ENCODE results near the gene UCN3. TPM values are rescaled to one million over a fixed set of nuclear protein-coding genes. Genes with fewer than 3 reads are reported as not detected.

The UCN3 gene
- total and polyA plus RNA-seq, 5 experiments from 2014 or later: not detected

- H3K27me3 Mint-ChIP-seq: peaks cover 0 to 3% (median 0%) of the 10 kb centered on the region in 5 donors
- no peak overlapping the region for H3K27ac Mint-ChIP-seq
- no peak overlapping the region for H3K4me3 Mint-ChIP-seq
- peaks cover 5 to 28% (median 15%) of the 10 kb centered on the region in 9 donors for H3K9me3 Mint-ChIP-seq
- ATAC-seq (no peak), DNase-seq (no peak)
- H3K36me3 Mint-ChIP-seq: peaks cover 0 to 23% (median 14%) of the 10 kb centered on the region in 3 donors
- POLR2A ChIA-PET: no interaction called here
- H3K4me1 Mint-ChIP-seq: peaks cover 0 to 3% (median 3%) of the 10 kb centered on the region in 4 donors
These were observed 52.2 kb downstream of the UCN3 start for GRCh38 chr10:5416981-5417380.

- Mint-ChIP-seq H3K36me3 (peaks cover 0 to 23% (median 14%) of the 10 kb centered on the region in 3 donors), H3K27ac (no peak overlapping the region), H3K9me3 (peaks cover 5 to 28% (median 15%) of the 10 kb centered on the region in 9 donors), H3K4me1 (no peaks in the 10 kb centered on the region), H3K27me3 (peaks cover 0 to 3% (median 0%) of the 10 kb centered on the region in 5 donors), H3K4me3 (no peak overlapping the region)
- DNase-seq (no peak), ATAC-seq (no peak)
- POLR2A ChIA-PET: no interaction called here
These were observed 53.8 kb downstream of the UCN3 start for GRCh38 chr10:5418584-5418983.

- H3K27ac Mint-ChIP-seq: no peak overlapping the region
- no peak for ATAC-seq
These were observed 54.8 kb downstream of the UCN3 start for GRCh38 chr10:5419466-5420094.

GRCh38 chr10:5423771-5424170 lies 59.0 kb downstream of the UCN3 start:
- DNase-seq: no peak
- peaks cover 0 to 15% (median 6%) of the 10 kb centered on the region in 3 donors for H3K36me3 Mint-ChIP-seq
- no peak for ATAC-seq
- peaks cover under 1 to 16% (median 11%) of the 10 kb centered on the region in 9 donors for H3K9me3 Mint-ChIP-seq
- POLR2A ChIA-PET: no interaction called here
- H3K4me1 Mint-ChIP-seq: no peaks in the 10 kb centered on the region
- H3K27ac Mint-ChIP-seq: no peak overlapping the region
- H3K4me3 Mint-ChIP-seq: no peak overlapping the region
- peaks cover 0 to 3% (median 0%) of the 10 kb centered on the region in 5 donors for H3K27me3 Mint-ChIP-seq

More at GRCh38 chr10:5419466-5420094, 54.8 kb downstream of the UCN3 start:
- DNase-seq: no peak
- Mint-ChIP-seq H3K36me3 (peaks cover 0 to 23% (median 14%) of the 10 kb centered on the region in 3 donors), H3K4me1 (no peaks in the 10 kb centered on the region), H3K27me3 (peaks cover 0 to 3% (median 0%) of the 10 kb centered on the region in 5 donors), H3K4me3 (no peak overlapping the region), H3K9me3 (peaks cover 5 to 28% (median 15%) of the 10 kb centered on the region in 9 donors)
- POLR2A ChIA-PET: no interaction called here

Other genes with a start within 250 kb of the UCN3 start
- 1 to 10 TPM; 1.1 to 1.3 TPM for gene AKR1C8, start 179.8 kb upstream of the UCN3 start, total RNA-seq
- not detected for gene AKR1C8, start 179.8 kb upstream of the UCN3 start, polyA plus RNA-seq
- not detected for gene AKR1C4, start 168.1 kb upstream of the UCN3 start, total RNA-seq
- gene AKR1C4, start 168.1 kb upstream of the UCN3 start, polyA plus RNA-seq: not detected
- not detected for gene TUBAL3, start 39.9 kb downstream of the UCN3 start, total RNA-seq
- not detected for gene TUBAL3, start 39.9 kb downstream of the UCN3 start, polyA plus RNA-seq
- gene NET1, start 47.6 kb downstream of the UCN3 start, total RNA-seq: 10 to 100 TPM; 26.9 to 30.4 TPM
- gene NET1, start 47.6 kb downstream of the UCN3 start, polyA plus RNA-seq: 10 to 100 TPM; 12.6 to 19.4 (median 13.0) TPM
- gene CALML5, start 134.6 kb downstream of the UCN3 start, total RNA-seq: not detected
- not detected for gene CALML5, start 134.6 kb downstream of the UCN3 start, polyA plus RNA-seq
- not detected for gene CALML3, start 160.0 kb downstream of the UCN3 start, total RNA-seq
- not detected for gene CALML3, start 160.0 kb downstream of the UCN3 start, polyA plus RNA-seq